Fibroblast of pulmonary artery (primary cell): Measurements from ENCODE around the gene PPP4R2.

Experiments used
- DNase-seq: peaks from one replicate; pipeline ENCODE4 v3.0.0-alpha.2; 2010; ENCODE audit warnings: low read depth
- H3K4me3 ChIP-seq: replicated peaks from 2 replicates; pipeline ENCODE4 v1.5.1; 2011; ENCODE audit warnings: low read depth, mild to moderate bottlenecking, control low read depth, low read length, moderate library complexity
- CTCF ChIP-seq: IDR thresholded peaks from 2 replicates; pipeline ENCODE4 v1.5.1; 2011; ENCODE audit warnings: mild to moderate bottlenecking, control low read depth, low read length, inconsistent platforms; ENCODE audit errors: missing control alignments

The PPP4R2 gene

GRCh38 chr3:73004316-73004715 lies 7.7 kb downstream of the PPP4R2 start:
- TF ChIP-seq CTCF, result no peak
- DNase-seq, result no peak
- no peak overlapping the region for H3K4me3 ChIP-seq

- no peak overlapping the region for H3K4me3 ChIP-seq
- DNase-seq, result no peak
- no peak for TF ChIP-seq CTCF
Observed at GRCh38 chr3:73007992-73008712, 11.5 kb downstream of the PPP4R2 start.

- TF ChIP-seq CTCF, result no peak
- no peak overlapping the region for H3K4me3 ChIP-seq
- no peak for DNase-seq
Observed at GRCh38 chr3:73009008-73009407, 12.4 kb downstream of the PPP4R2 start.

GRCh38 chr3:73009750-73010149 lies 13.1 kb downstream of the PPP4R2 start:
- TF ChIP-seq CTCF, result no peak
- no peak for DNase-seq
- no peak overlapping the region for H3K4me3 ChIP-seq

GRCh38 chr3:73010158-73010557 lies 13.5 kb downstream of the PPP4R2 start:
- no peak for TF ChIP-seq CTCF
- DNase-seq, result no peak
- H3K4me3 ChIP-seq, result no peak overlapping the region

- H3K4me3 ChIP-seq, result no peak overlapping the region
- TF ChIP-seq CTCF, result no peak
- no peak for DNase-seq
Observed at GRCh38 chr3:73018298-73018697, 21.7 kb downstream of the PPP4R2 start.
